HG03196 (cell line): Measurements from ENCODE around the gene ACER3.
"Not testable (repeated sequence)": the region's sequence is repeated elsewhere in the genome, so short reads cannot be mapped to it uniquely, and the experiment has no call there.

Experiments used
- ATAC-seq: cut with Tn5 transposase; IDR thresholded peaks from one replicate; pipeline ENCODE4 v1.9.1; 2021; ENCODE audit not compliant: unreplicated experiment

Gene ACER3

GRCh38 chr11:77055913-77056312 is 195.2 kb downstream of the ACER3 start:
- ATAC-seq, result no peak

GRCh38 chr11:77056814-77057402 is 196.2 kb downstream of the ACER3 start:
- ATAC-seq, result no peak

- ATAC-seq, result no peak
Observed at GRCh38 chr11:77057938-77058474, 197.3 kb downstream of the ACER3 start.

GRCh38 chr11:77058900-77059299 is 198.2 kb downstream of the ACER3 start:
- no peak for ATAC-seq

- ATAC-seq, result no peak
Observed at GRCh38 chr11:77059806-77060205, 199.1 kb downstream of the ACER3 start.

- ATAC-seq, result no peak
Observed at GRCh38 chr11:77060234-77060633, 199.5 kb downstream of the ACER3 start.

GRCh38 chr11:77061258-77061657 is 200.5 kb downstream of the ACER3 start:
- not testable (repeated sequence) for ATAC-seq

GRCh38 chr11:77062924-77063323 is 202.2 kb downstream of the ACER3 start:
- ATAC-seq, result no peak

GRCh38 chr11:77063407-77063806 is 202.7 kb downstream of the ACER3 start:
- ATAC-seq, result no peak

GRCh38 chr11:77063861-77064260 is 203.1 kb downstream of the ACER3 start:
- no peak for ATAC-seq

GRCh38 chr11:77064648-77065217 is 204.0 kb downstream of the ACER3 start:
- no peak for ATAC-seq

- no peak for ATAC-seq
Observed at GRCh38 chr11:77065878-77066228, 205.1 kb downstream of the ACER3 start.

- peak; percentile 85 for ATAC-seq
Observed at GRCh38 chr11:77066229-77067042, 205.7 kb downstream of the ACER3 start, which contains the start of gene CAPN5. Gene CAPN5 (plus strand): TSS chr11:77066971. CDS start chr11:77084887, 17,916 bp downstream.

GRCh38 chr11:77067861-77068443 is 207.2 kb downstream of the ACER3 start:
- ATAC-seq, result no peak

GRCh38 chr11:77068457-77069335 is 208.0 kb downstream of the ACER3 start:
- no peak for ATAC-seq

- ATAC-seq, result no peak
Observed at GRCh38 chr11:77069336-77069968, 208.7 kb downstream of the ACER3 start.

GRCh38 chr11:77069969-77070582 is 209.4 kb downstream of the ACER3 start:
- ATAC-seq, result no peak

GRCh38 chr11:77071077-77071476 is 210.4 kb downstream of the ACER3 start:
- no peak for ATAC-seq
